ENCODE measurements around the gene VEPH1.

The VEPH1 gene

GRCh38 chr3:157477441-157477840 is 25.8 kb downstream of the VEPH1 start:
- DNase-seq (ENCODE audit: low spot score): no peak

- DNase-seq (ENCODE audit: low spot score): no peak
Observed at GRCh38 chr3:157475921-157476414, 27.2 kb downstream of the VEPH1 start.

- DNase-seq (ENCODE audit: low spot score): no peak
Observed at GRCh38 chr3:157472648-157473047, 30.6 kb downstream of the VEPH1 start.

GRCh38 chr3:157471064-157471463 is 32.2 kb downstream of the VEPH1 start:
- no peak for DNase-seq (ENCODE audit: low spot score)

DNA sequence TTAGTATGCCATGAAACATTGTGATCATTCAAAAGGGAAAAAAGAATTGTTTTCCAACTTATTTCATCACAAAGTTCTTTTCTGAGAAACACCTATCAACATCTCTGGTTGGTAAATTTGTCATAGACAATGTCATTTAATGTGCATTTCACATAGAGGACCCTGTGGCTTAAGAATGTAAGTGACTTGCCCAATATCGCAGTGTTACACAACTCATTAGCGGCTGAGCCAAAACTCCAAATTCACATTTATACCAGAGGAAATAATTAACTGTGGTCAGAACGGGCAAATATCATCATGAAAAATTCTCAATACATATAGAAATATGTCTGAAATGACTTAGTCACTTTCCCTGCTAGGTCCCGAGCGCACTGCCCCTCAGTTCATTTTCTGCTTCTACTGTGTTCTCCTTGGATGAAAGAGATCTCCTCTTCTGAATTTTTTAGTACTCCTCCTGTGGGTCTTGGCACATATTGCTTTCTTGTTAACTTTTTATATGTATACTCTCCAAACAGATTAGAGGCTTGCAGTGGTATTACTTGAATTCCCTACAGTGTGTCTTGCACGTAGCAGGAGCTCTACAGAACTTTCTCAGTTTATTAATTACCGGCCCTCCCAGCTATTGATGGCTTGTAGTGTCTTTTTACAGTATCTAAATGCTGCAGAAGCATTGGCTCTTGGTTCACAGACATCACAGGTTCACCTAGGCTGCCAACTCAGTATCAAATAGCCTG is 33.5 kb downstream of the VEPH1 start:
- DNase-seq (ENCODE audit: low spot score): no peak

DNA sequence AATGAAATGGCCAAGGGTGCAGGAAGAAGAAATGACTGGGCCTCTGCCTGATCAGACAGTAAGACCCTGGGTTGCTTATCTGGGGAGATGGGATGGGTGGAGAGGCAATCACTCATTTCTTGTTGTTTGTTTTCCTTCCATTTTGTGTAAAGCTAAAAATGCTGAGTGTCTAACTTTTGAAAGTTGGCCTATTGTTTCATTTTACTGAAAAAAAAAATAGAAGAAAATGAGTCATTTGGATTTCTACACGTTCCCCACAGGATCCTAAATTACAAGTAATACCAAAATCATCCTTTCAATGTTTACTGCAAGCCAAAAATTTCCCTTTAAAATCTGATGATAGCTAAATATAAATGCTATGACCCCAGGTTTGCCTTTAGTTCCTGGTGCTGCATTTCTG is 36.0 kb downstream of the VEPH1 start:
- DNase-seq (ENCODE audit: low spot score): no peak

DNA sequence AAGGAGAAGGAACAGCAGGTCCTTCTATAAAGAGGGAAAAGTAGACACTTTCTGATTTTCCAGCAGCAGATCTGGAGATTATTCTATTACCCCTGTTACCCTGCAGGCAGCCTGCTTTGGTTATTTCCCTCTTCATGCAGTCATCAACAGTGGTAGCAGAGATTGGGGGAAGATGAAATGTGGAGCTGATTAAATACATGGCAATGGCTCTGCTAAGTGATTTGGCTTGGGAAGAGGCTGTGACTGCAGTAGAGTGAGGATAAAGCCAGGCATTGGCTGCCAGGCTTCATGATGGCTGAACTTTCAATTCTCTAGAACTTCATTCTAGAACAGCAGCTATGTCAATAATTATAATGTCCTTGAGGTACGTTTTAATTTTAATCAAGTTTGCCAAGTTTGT is 37.5 kb downstream of the VEPH1 start:
- DNase-seq (ENCODE audit: low spot score): no peak

DNA sequence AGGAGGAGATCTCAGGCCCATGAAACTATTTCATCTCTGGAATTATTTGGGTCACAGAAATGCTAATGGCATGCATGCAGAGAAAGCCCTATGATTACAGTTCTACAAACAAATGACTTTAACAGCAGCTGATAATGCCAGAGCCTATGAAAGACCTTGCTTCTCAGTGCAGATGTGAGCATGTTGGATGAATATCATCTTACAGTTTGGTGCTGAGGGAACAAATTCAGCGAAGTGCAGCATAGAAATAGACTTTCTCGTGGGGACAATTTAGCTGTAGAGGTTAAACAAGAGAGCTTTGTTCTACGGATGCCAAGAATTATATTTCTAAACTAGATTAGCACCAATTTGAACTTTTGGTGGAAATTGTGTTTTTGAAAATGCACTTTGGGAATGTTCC is 38.9 kb downstream of the VEPH1 start:
- no peak for DNase-seq (ENCODE audit: low spot score)

DNA sequence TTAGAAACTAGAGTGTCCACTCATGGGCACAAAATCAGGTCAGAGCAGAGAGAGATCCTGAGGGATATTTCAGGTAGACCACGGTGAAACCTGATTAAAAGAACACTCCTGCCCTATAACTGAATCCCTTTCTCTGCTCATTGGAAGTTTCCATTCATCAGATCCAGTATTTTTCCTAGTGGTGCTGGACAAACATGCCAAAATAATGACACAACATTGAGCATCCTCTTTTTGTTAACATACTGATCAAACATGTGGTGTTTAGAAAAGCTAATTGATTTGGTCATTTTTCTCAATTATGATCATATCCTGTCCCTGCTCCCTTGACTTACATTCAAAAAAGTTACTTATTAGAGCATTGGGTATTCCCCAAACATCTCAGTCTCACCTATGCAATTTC is 39.4 kb downstream of the VEPH1 start:
- no peak for DNase-seq (ENCODE audit: low spot score)

DNA sequence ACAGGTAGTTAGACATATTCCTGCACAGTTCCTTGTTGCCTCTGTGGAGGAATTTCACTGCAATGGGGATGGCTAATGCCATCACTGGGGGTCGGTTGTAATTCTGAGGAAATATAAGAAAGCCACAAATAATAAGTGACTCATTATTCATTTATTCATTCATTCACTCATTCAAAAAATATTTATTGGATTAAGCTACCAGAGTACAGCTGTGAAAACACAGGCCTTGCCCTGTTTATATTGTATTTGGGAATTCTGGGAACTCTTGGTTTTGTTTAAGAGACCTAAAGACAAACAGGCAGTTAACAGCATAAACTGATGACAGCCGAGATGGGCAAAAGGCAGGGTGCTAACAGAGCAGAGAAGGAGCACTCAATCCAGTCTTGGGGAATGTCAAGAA is 43.0 kb downstream of the VEPH1 start:
- DNase-seq (ENCODE audit: low spot score): no peak

DNA sequence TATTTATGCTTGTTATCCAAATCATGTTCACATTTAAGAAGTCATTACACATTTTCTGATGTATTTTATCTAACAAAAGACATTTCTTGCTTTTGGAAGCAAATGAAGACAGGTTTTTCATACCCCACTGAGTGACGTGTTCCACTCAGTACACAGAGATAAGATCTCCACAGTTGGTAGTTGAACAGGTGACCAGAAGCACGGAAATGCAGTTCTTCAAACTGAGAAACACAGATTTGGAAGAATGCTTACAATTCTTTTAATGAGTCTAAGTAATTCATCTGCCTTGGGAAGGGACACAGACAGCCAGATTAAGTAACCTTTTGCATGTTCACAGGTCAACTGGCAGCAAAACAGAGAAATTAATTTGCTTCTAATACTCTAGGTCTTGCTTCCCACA is 43.5 kb downstream of the VEPH1 start:
- no peak for DNase-seq (ENCODE audit: low spot score)

DNA sequence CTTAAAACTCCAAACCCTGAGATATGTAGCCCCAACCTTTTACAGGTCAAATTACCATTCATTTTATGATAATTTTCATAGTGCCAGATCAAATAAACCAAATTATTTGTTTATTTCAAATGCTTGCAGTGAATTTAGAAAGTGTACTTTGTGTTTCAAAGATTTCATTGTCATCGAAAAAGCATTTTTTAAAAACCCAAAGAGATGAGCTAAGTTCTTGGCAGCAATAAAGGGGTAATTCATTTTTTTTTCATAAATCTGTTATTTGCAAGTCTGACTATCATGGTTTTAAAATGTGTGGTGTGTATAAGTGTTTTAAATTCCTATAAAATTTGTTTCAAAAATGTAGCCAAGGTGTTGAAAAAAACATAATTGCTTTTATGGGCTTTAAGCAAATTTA is 49.4 kb downstream of the VEPH1 start:
- DNase-seq (ENCODE audit: low spot score): no peak

DNA sequence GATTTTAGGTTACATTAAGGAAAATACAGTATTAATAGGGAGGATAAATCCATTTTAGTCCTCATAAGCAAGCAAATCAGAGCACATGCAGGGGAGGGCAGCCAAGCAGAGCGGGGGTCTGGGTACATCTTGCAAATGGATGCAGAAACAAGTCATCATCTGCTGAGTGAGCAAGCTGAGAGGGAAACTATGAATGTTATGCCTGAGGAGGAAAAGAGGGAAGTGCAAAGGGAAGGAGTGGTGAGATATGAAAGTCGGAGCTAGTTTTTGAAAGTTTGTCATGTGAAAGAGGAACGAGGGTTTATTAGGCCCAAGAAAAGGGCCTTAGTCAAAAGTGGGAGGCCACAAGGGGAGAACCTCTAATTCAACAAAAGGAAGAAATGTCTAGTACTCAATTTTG is 51.1 kb downstream of the VEPH1 start:
- no peak for DNase-seq (ENCODE audit: low spot score)

- no peak for DNase-seq (ENCODE audit: low spot score)
Observed at GRCh38 chr3:157447026-157447694, 56.1 kb downstream of the VEPH1 start.

- no peak for DNase-seq (ENCODE audit: low spot score)
Observed at GRCh38 chr3:157445857-157446256, 57.4 kb downstream of the VEPH1 start.

DNA sequence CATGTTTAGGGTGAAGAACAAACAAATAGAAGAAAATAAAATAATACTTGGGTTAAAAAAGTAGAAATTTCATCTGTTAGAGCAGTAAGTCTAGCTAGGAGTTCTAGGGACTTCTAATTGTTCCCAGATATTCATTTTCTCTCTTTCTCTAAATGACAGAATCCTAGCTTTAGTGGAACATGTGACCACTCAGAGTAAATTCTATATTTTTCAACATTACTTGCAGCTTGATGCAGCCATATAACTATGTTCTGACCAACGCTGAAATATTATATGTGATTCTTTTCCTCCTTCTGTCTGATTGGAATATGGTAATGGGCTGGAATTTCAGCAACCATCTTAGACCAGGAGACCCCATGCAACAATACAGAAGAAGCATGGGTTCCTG is 58.4 kb downstream of the VEPH1 start:
- DNase-seq (ENCODE audit: low spot score): no peak

GRCh38 chr3:157443905-157444796 is 59.1 kb downstream of the VEPH1 start:
- DNase-seq (ENCODE audit: low spot score): no peak

- no peak for DNase-seq (ENCODE audit: low spot score)
Observed at GRCh38 chr3:157442729-157443128, 60.5 kb downstream of the VEPH1 start.

GRCh38 chr3:157441102-157441624 is 62.1 kb downstream of the VEPH1 start:
- DNase-seq (ENCODE audit: low spot score): no peak

DNA sequence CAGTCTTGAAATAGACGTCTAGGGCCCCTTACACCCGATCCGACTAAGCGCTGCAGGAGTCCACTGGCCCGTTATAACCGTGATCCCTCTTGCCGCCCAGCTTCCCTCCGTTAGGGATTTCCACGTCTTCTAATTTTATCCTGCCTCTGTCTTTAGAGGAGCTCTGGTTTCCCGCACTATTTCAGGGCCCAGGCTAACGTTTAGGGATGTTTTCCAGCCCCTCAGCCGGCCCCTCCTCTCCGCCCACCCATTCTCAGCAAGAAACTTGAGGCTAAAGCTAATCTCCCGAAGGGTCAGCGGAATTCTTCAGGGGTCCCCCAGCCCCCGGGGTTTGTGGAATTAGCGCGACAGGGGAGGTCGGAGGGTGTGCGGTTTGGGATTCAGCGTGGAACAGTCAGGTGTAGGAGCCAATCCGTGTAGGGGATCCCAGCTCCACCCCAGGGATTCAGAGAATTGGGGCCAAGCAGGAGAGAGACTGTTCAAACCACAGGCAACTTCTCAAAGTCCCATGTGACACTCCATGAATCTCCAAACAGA is 65.0 kb downstream of the VEPH1 start:
- no peak for DNase-seq (ENCODE audit: low spot score)

DNA sequence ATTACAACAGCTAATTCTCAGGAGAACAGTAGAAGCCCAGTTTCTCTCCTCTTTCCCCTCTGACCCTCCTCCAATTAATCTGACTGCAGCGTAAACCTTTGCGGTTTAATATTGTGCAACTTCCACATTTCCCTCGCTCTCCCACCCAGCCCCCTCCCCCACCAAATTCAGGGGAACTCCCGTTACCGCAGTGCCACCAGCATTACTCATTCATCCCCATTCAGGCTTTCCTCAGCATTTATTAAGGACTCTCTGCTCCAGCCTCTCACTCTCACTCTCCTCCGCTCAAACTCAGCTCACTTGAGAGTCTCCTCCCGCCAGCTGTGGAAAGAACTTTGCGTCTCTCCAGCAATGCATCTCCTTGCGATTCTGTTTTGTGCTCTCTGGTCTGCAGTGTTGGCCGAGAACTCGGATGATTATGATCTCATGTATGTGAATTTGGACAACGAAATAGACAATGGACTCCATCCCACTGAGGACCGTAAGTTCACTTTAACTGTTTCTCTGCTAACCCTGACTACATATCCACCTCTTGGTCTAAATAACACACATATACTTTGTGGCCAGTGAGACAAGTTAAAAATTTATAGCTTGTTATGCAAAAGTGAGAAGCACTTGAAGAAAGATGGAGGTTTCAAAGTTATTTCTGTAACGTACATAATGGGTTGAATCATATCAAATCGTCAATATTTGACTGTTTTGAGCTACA is 66.5 kb downstream of the VEPH1 start, which contains the start of gene PTX3:
Gene PTX3 (plus strand): TSS at position 268 of the 709 bp plus-strand sequence. CDS start 84 bp downstream, at position 352.
- no peak for DNase-seq (ENCODE audit: low spot score)
